AG09319 (cell line): ENCODE results near the gene SFMBT2.
A peak's percentile ranks its signal among the peaks of the same experiment; 100 is the strongest.

Experiments
- DNase-seq: peaks from one replicate; pipeline ENCODE4 v3.0.0-alpha.2; 2010; ENCODE audit warnings: low read depth; ENCODE audit errors: extremely low read depth
- TF ChIP-seq, protein P1 (sequence below): IDR thresholded peaks from 2 replicates; pipeline ENCODE4 v1.5.1; 2011; ENCODE audit warnings: low read depth, mild to moderate bottlenecking, inconsistent platforms, low read length, moderate library complexity

Gene SFMBT2

DNA sequence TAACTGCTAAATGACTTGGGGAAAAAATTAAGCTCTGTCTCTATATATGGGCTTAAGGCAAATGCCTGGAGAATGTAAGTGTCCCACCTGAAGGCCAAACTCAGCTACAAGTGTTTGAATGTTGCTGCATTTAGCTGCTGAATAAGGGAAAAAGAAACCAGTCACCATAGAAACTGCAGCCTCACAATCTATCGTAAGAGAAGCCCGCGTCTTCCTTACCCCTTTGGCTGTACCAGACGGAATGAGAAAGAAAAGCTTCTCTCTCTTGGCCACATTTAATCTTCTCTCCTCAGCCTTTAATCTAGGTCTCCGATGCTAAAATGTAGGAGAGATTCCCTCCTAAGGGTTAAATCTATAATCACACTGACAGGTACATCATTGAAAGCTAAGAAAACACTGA is 147.2 kb downstream of the SFMBT2 start:
- no peak for DNase-seq
- TF ChIP-seq, protein P1, sequence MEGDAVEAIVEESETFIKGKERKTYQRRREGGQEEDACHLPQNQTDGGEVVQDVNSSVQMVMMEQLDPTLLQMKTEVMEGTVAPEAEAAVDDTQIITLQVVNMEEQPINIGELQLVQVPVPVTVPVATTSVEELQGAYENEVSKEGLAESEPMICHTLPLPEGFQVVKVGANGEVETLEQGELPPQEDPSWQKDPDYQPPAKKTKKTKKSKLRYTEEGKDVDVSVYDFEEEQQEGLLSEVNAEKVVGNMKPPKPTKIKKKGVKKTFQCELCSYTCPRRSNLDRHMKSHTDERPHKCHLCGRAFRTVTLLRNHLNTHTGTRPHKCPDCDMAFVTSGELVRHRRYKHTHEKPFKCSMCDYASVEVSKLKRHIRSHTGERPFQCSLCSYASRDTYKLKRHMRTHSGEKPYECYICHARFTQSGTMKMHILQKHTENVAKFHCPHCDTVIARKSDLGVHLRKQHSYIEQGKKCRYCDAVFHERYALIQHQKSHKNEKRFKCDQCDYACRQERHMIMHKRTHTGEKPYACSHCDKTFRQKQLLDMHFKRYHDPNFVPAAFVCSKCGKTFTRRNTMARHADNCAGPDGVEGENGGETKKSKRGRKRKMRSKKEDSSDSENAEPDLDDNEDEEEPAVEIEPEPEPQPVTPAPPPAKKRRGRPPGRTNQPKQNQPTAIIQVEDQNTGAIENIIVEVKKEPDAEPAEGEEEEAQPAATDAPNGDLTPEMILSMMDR: no peak

- DNase-seq: no peak
- TF ChIP-seq, protein P1: no peak
Observed at GRCh38 chr10:7261351-7261750, 149.5 kb downstream of the SFMBT2 start.

GRCh38 chr10:7260912-7261311 is 149.9 kb downstream of the SFMBT2 start:
- no peak for DNase-seq
- TF ChIP-seq, protein P1: no peak

DNA sequence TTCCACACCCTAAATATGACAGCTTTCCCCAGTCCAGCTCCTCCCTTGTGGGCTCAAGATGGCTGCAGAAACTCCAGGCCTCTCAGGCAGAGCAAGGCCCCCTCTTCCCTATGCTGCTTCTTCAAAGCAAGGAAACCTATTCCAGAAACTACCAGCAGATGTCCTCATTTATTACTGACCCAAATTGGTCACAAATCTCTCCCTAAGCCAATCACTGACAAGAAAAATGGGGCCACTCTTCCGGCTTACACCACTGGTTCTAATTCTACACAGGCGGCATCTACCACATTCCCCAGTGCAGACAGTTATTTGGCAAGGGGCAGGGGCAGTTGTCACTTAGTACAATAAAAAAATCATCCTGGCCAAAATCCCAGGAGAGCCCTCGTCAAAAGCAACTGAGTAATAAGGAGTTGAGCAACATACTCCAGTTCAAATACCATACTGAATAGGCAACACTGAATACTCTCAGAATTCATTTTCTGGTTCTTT is 150.4 kb downstream of the SFMBT2 start:
- DNase-seq: peak; percentile 15
- TF ChIP-seq, protein P1: peak; percentile 46

GRCh38 chr10:7258948-7259523 is 151.8 kb downstream of the SFMBT2 start:
- DNase-seq: no peak
- TF ChIP-seq, protein P1: no peak

DNA sequence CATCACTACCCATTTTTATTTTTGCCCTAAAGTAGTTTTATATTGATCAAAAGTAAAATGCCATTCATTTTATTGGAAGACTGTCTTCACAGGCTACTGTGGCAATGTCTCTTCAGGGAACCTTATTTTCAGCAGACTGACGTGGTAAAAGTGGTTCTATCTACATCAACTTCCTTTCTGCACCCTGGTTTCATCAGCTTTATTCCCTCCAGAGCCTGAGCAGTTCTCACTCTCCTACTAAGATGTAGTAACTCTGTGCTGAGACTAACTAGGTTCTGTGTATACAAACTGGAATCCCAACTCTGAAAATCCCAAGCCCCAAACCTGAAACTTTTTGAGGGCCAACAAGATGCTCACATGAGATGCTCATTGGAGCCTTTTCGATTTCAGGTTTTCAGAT is 155.3 kb downstream of the SFMBT2 start:
- TF ChIP-seq, protein P1: no peak
- no peak for DNase-seq

DNA sequence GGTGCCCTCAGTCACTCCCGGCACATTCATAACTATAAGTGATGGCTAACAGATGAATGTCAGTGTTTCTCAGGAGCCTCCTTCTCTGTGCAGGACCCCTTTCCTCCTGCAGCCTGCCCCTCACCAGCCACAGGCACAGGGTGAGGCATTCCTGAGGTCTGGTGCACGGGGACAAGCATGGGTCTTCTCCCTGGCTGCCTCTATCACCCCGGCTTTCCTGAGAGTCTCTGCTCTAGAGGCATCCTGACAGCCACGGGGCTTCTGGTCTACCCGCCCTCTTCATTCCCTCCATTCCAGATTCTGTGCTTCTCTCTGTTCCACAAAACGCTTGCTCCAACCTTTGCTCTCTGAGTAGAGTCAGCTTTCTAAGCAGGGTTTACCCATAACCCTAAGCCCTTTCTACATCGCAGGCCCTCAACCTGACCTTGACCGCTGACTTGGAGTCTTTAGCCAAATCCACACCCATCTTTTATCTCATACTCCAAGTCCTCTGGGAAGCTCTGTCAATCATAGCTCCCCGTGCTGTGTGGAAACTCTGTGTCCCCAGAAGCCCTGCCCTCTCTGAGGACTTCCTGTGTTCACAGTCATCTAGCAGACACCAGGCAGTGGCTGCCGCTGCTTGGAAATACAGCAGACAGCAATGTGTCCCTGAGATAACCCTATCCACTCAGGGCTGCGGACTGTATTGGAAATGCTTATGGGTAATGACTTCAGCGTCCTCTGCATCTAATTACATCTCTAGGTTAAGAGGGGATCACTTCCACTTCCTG is 159.0 kb downstream of the SFMBT2 start:
- TF ChIP-seq, protein P1: no peak
- DNase-seq: no peak
